Upper lobe of right lung (tissue), 1 donor: Measurements from ENCODE around the gene CHERP. TPM values are rescaled to one million over a fixed set of nuclear protein-coding genes. Genes with fewer than 3 reads are reported as not detected.
"Not testable (repeated sequence)": the region's sequence is repeated elsewhere in the genome, so short reads cannot be mapped to it uniquely, and the experiment has no call there.

Experiments
- ATAC-seq: fragments of 200-7000 bp; cut with Tn5 transposase; one replicate; pipeline ENCODE4 v1.9.1; 2020; ENCODE audit warnings: mild to moderate bottlenecking, moderate library complexity
- DNase-seq: peaks from one replicate; pipeline ENCODE4 v3.0.0-alpha.2; 2020
- H3K27ac ChIP-seq: fragments of 200-600 bp; one replicate; pipeline ENCODE4 v1.8.0; 2022
- H3K27me3 ChIP-seq: fragments of 200-600 bp; one replicate; pipeline ENCODE4 v1.8.0; 2022; ENCODE audit warnings: mild to moderate bottlenecking
- H3K36me3 ChIP-seq: fragments of 200-600 bp; one replicate; pipeline ENCODE4 v1.8.0; 2022
- H3K4me1 ChIP-seq: fragments of 200-600 bp; one replicate; pipeline ENCODE4 v1.8.0; 2022
- H3K4me3 ChIP-seq: fragments of 200-600 bp; one replicate; pipeline ENCODE4 v1.8.0; 2022; ENCODE audit warnings: mild to moderate bottlenecking
- H3K9me3 ChIP-seq: fragments of 200-600 bp; one replicate; pipeline ENCODE4 v1.8.0; 2022
- CTCF ChIP-seq: fragments of 200-600 bp; IDR thresholded peaks from one replicate; pipeline ENCODE4 v1.8.0; 2022; ENCODE audit warnings: antibody characterized with exemption
- intact Hi-C: fragments of 100-400 bp; cut with DNase I; formaldehyde crosslinking; loops from one replicate; pipeline ENCODE4 v1.11.0; 2022
- total RNA-seq: library from RNA; stranded (reverse); fragmentation: NEBNext Ultra II Directional; extraction: Animal tissue kit (Norgen Biotek cat#: 25700); gene quantifications from one replicate; pipeline ENCODE4 v1.2.1, GENCODE V29; 2021
- donor health status: DM: no; HTN: yes; CAD: no; lungs with severe emphysema.

Gene CHERP
- total RNA-seq, 1 donor from 2014 or later, result 41.9 TPM

GRCh38 chr19:16495982-16496612, 46.1 kb downstream of the CHERP start, which contains the start of the genes C19orf44 and CALR3:
C19orf44 (plus strand) TSS chr19:16496394; CDS start chr19:16500793, 4,399 bp downstream.
CALR3 (minus strand) TSS chr19:16496167; CDS start chr19:16496129, 38 bp downstream.
- no peaks in the 10 kb centered on the region for H3K9me3 ChIP-seq
- peak; percentile 14 for TF ChIP-seq CTCF
- DNase-seq (peak; percentile 99), ATAC-seq (peak; percentile 100)
- H3K4me1 ChIP-seq, result peaks cover 8% of the 10 kb centered on the region
- peak within 1 kb of the TSS; percentile 80 for H3K27ac ChIP-seq
- intact Hi-C loops, result no loop called here
- H3K4me3 ChIP-seq, result peak within 1 kb of the TSS; percentile 84
- no peaks in the 10 kb centered on the region for H3K36me3 ChIP-seq
- no peaks in the 10 kb centered on the region for H3K27me3 ChIP-seq

DNA sequence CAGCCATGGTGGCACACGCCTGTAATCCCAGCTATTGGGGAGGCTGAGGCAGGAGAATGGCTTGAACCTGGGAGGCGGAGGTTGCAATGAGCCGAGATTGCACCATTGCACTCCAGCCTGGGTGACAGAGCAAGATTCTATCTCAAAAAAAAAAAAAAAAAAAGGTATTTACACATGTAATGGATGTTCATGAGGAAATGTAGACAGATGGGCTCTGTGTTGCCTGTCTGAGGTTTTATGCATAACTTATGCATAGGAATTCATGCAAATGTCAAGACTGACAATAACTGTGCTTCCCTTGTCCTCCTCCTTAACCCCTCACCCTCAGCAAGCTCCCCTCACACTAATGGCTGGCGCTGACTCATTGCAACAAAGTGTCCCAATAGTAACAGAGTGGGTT, 55.8 kb downstream of the CHERP start:
- ATAC-seq, H3K27me3 ChIP-seq, DNase-seq, H3K9me3 ChIP-seq, H3K36me3 ChIP-seq, H3K4me1 ChIP-seq, intact Hi-C loops, H3K4me3 ChIP-seq, H3K27ac ChIP-seq: not testable (repeated sequence)

DNA sequence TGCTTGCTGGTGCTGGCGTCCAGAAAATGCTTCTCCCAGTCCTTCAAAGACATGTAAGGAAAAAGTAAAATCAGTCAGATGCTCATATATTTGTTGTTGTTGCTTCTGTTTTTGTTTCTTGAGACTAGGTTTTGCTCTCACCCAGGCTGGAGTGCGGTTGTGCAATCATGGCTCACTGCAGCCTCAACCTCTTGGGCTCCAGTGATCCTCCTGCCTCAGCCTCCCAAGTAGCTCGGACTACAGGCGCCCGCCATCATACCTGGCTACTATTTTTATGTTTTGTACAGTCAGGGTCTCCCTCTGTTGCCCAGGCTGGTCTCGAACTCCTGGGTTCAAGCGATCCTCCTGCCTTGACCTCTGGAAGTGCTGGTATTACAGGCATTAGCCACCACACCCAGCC, 59.5 kb downstream of the CHERP start:
- Histone ChIP-seq H3K27ac (no peak overlapping the region), H3K36me3 (no peaks in the 10 kb centered on the region), H3K4me3 (no peak overlapping the region), H3K27me3 (no peaks in the 10 kb centered on the region), H3K9me3 (no peaks in the 10 kb centered on the region), H3K4me1 (no peaks in the 10 kb centered on the region)
- DNase-seq, result no peak
- TF ChIP-seq CTCF, result no peak
- ATAC-seq, result no peak
- intact Hi-C loops, result no loop called here

GRCh38 chr19:16477311-16477710, 64.9 kb downstream of the CHERP start:
- no peak for TF ChIP-seq CTCF
- Histone ChIP-seq H3K9me3 (no peaks in the 10 kb centered on the region), H3K4me1 (no peaks in the 10 kb centered on the region), H3K36me3 (no peaks in the 10 kb centered on the region), H3K27me3 (no peaks in the 10 kb centered on the region), H3K4me3 (no peak overlapping the region), H3K27ac (no peak overlapping the region)
- intact Hi-C loops, result no loop called here
- ATAC-seq, result no peak
- no peak for DNase-seq

GRCh38 chr19:16476401-16476800, 65.8 kb downstream of the CHERP start:
- Histone ChIP-seq H3K36me3 (no peaks in the 10 kb centered on the region), H3K27me3 (no peaks in the 10 kb centered on the region), H3K27ac (no peak overlapping the region), H3K4me3 (no peak overlapping the region), H3K4me1 (no peaks in the 10 kb centered on the region), H3K9me3 (no peaks in the 10 kb centered on the region)
- TF ChIP-seq CTCF, result no peak
- DNase-seq, result no peak
- intact Hi-C loops, result no loop called here
- no peak for ATAC-seq

DNA sequence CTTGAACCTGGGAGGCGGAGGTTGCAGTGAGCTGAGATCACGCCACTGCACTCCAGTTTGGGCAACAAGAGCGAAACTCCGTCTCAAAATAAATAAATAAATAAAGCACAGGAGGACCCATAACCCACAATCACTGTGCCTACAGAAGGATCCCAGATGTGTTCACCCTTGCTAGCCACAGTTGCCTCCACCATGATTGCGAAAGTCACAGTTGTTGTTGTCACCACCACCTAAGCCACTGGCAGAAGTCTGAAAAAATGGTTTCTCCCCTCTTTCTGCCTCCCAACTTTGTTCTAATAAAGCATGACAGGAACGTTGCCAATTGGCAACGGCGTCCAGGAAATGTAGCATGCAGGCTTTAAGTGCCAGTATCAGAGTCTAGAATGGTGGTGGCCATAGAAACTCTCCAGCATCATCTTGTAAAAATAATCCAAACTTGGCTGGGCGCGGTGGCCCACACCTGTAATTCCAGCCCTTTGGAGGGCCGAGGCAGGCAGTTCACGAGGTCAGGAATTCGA, 68.3 kb downstream of the CHERP start:
- no peaks in the 10 kb centered on the region for H3K27me3 ChIP-seq
- H3K4me3 ChIP-seq, result no peak overlapping the region
- DNase-seq (no peak), ATAC-seq (no peak)
- TF ChIP-seq CTCF, result no peak
- H3K9me3 ChIP-seq, result no peaks in the 10 kb centered on the region
- intact Hi-C loops, result no loop called here
- no peaks in the 10 kb centered on the region for H3K36me3 ChIP-seq
- H3K27ac ChIP-seq, result no peak overlapping the region
- peaks cover 22% of the 10 kb centered on the region for H3K4me1 ChIP-seq
